Omental fat pad (tissue), 4 donors: Measurements from ENCODE around the gene GOLGA6L10. TPM values are rescaled to one million over a fixed set of nuclear protein-coding genes. Genes with fewer than 3 reads are reported as not detected.
"Not testable (repeated sequence)": the region's sequence is repeated elsewhere in the genome, so short reads cannot be mapped to it uniquely, and the experiment has no call there.

Experiments used
- ATAC-seq: fragments of 150-250 bp; one replicate; pipeline ENCODE4 v1.9.1; 2016; ENCODE audit warnings: mild to moderate bottlenecking, moderate library complexity; ENCODE audit not compliant: low FRiP score
- DNase-seq: peaks from one replicate; pipeline ENCODE4 v3.0.0-alpha.2; 2019; ENCODE audit warnings: low spot score
- CTCF ChIP-seq, 3 donors: fragments of 450-650 bp; IDR thresholded peaks; one replicate each; pipeline ENCODE4 v1.5.1; 2016 to 2017; ENCODE audit warnings: antibody characterized with exemption in 3 of 3, mild to moderate bottlenecking in 3 of 3, moderate library complexity in 2 of 3
- total RNA-seq, 4 donors: library from RNA; depleted of rRNA; stranded (reverse); fragments of >200 nt; gene quantifications; one replicate each; pipeline ENCODE4 v1.1.0, GENCODE V29; 2016

Gene GOLGA6L10
- total RNA-seq, 4 donors from 2014 or later: 0.56 to 1.3 (median 0.87) TPM

DNA sequence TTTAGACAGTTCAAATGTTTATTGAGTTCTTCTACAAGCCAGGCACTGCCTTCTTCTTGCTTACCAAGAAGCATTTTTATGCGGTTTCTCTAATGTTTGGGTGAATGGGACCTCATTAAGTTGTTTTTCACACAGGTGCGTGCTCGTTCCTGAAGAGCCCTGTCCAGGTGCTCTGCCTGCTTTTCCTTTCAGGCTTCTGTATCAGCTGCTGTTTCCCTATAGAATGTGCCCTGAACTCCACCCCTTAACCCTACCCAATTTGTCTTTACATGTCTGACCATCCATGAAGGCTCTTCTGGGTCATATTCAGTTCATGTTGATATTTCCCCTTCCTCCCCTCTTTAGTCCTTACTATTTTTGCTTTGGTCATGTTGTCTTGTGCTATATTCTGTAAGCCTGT, 22.4 kb upstream of the GOLGA6L10 start:
- no peak for TF ChIP-seq CTCF (IDR thresholded peaks at IDR 0.05)
- DNase-seq: no peak
- ATAC-seq: no peak

GRCh38 chr15:82367790-82368189, 18.5 kb upstream of the GOLGA6L10 start:
- not testable (repeated sequence) for ATAC-seq, DNase-seq

- not testable (repeated sequence) for DNase-seq
- peak; percentile 90 for ATAC-seq
These were observed 16.5 kb upstream of the GOLGA6L10 start for GRCh38 chr15:82365692-82366323.

- ATAC-seq, DNase-seq: not testable (repeated sequence)
These were observed 15.3 kb upstream of the GOLGA6L10 start for GRCh38 chr15:82364548-82364947.

DNA sequence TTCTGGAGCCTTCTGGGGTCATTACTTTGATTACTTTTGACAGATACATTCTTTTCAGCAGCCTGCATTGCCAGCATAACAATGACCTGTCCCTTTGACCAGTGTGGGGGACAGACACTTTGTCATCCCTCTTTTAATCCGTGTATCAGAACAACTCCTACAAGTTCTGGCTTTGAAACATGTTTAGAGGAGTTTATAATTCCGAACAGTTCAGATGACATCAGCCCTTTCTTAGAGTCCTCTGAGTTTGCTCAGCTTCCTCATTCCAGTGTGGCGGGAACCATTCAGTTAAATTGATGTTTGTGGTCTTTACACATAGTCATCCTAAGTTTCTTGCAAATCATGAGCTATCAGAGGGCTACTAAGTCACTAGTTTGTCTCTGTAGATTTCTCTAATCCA, 13.5 kb upstream of the GOLGA6L10 start:
- ATAC-seq: peak; percentile 23
- not testable (repeated sequence) for DNase-seq

DNA sequence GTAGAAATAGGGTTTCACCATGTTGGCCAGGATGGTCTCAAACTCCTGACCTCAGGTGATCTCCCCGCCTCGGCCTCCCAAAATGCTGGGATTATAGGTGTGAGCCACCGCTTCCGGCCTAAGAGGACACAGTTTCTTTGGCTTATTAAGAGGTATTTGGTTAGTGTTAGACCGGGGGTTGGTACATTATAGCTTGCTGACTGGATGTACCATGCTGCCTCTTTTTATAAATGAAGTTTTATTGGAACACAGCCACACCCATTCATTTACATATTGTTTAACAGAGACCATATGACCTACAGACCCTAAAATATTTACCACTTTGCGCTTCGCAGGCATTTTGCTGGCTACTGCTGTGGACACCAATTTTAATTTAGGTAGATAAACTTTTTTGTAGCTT, 11.3 kb upstream of the GOLGA6L10 start:
- not testable (repeated sequence) for DNase-seq, ATAC-seq

- DNase-seq, ATAC-seq: not testable (repeated sequence)
These were observed 5.8 kb upstream of the GOLGA6L10 start for GRCh38 chr15:82355055-82355454.

DNA sequence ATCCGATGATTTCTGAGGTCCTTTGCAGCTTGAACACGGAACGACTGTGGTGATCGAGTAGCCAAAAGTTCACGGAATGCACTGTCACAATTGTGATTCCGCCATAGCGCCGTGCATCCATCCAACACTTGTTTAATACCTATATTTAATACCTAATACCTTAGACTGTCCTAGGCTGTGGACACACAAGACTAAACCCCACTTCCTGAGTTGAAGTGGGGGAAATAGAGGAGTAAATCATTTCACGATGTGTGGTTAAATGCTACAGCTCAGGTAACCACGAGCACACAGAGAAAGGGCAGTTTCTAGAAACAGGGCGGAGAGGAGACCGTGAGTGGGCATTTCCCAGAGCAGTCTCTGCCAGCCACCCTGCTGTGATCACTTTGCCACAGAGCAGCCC, 5.3 kb upstream of the GOLGA6L10 start:
- not testable (repeated sequence) for DNase-seq, ATAC-seq

DNA sequence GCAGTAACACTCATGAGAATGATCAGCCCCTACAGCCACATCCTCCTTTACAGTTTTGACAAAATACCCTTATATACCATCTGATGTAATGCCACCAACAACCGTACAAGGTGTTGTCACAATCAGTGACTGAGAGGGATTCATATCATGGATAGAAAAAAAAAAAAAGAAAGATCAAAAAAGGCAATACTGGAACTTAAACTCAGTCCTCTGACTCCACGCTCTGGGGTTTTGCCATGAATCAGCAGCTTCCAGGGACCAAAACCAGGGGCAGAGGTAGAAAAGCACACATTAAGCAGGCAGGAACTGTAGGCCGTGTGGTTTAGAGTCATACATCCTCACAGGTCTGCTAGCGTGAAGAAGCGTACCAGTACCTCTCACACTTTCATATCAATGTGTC, 1.6 kb downstream of the GOLGA6L10 start:
- DNase-seq, ATAC-seq: not testable (repeated sequence)

- DNase-seq, ATAC-seq: not testable (repeated sequence)
These were observed 4.1 kb downstream of the GOLGA6L10 start for GRCh38 chr15:82345176-82345575.

DNA sequence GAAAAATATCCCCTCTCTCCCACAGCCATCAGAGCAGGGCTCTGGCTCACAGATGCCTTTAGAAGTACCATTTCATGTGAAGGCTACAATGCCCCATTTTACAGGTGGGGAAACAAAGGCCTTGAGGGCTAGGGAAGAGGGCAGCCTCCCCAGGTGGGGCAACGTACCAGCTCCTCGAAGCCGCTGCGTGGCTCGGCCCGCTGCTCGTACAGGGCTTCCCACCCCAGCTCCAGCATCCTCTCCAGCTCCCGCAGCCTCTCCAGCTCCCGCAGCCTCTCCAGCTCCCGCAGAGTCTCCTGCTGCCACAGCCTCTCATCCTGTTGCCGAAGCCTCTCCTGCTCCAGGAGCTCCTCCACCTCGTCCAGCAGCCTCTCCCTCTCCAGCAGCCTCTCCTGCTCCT, 4.9 kb downstream of the GOLGA6L10 start:
- not testable (repeated sequence) for DNase-seq, ATAC-seq

DNA sequence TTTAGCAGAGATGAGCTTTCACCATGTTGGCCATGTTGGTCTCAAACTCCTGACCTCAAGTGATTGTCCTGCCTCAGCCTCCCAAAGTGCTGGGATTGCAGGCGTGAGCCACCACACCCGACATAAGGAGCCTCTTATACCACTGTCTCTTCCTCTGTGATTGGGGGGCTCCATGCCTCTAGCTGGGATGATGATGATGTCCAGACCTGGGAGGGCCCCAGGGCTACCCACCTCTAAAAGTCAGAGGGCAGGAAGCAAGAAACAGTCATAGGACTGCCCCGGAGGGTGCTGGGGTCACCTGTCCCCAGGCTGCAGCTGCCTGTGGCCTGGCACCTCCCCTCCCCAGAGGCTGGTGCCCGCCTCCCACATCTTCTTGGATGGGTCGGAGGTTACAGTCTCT, 5.4 kb downstream of the GOLGA6L10 start:
- DNase-seq, ATAC-seq: not testable (repeated sequence)

DNA sequence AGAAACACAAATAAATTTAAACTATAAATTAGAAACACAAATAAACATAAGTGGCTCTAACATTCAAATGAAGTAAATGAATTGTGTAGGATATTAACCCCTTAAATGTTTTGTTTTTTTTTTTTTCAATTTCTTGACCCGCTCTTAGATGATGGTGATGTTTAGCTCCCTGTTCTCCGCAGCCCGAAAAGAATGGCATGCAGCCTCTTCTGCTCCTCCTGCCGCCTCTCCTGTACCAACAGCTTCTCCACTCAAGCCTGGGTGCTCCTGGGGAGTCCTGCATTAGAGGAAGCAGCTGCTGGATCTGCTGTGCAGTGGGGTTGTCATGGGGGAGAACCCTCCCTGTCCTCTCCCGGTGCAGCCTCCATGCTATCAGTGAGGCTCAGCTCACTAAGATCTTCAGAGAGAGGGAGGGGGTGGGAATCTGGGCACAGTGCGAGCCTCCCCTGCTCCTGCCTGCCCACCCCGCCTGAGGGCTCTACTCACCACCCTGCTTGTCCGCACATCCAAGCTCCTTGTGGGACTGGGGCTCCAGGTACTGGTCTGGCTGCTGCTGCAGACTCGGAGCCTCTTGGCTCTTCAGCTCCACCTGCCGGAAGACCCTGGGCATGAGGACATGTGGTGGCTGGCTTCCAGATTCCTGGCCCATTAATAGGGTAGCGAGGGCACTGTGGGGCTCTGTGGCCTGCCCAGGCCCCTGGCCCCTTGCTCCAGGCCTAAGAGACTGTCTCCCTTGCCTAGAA, 6.5 kb downstream of the GOLGA6L10 start:
- not testable (repeated sequence) for ATAC-seq, DNase-seq

DNA sequence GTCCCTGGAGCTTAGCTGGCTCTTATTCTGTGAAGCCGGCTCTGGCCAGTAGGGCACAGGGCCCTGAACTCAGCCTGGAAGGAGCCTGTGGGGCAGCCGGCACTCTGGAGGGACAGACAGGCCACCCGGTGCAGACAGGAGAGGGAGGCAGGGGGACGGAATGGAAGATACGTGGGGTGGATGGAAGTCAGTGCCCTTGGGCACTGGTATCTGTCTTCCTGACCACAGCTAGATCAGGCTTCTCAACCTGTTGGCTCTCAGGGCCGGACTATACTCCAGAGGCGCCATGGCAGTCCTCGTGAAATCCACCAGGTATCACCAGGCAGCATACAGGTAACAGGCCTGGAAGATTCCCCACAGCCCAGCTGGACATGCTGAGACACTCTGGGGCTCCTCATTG, 10.7 kb downstream of the GOLGA6L10 start:
- not testable (repeated sequence) for ATAC-seq, DNase-seq

DNA sequence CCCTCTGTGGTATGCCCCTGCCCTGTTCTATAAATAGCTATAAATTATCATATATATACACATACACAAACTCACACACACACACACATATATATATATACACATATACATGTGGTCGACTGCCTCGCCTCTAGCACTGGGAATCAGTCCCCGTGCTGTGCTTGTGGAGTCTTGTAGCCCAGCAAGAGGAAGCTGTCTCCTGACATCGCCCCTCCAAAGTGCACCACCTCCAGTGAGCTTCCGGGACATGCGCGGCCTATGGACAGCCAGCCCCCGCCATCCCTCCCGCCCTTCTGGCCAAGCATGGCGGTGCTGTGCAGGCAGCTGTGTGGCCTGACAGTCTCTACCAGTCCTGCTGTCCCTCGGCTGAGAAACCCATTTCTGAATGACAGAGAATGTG, 11.2 kb downstream of the GOLGA6L10 start:
- not testable (repeated sequence) for DNase-seq, ATAC-seq

DNA sequence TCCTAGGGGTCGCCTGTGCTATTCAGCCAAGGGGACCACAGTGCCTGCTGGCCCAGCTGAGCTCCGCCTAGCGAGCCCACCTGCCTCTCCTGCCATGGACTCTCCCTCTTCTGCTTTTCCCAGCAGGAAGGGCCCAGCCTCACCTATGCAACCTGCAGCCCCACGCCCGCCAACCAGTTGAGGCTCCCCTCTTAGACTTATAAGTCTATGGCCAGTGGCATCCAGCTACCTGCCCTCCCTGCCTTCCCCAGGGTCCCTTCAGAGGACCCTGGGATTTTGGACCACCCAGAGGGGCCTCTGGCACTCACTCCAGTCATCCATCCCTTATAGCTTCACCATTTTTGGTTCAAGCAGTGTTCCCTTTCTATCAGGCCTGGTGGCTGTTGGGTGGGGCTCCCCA, 12.2 kb downstream of the GOLGA6L10 start:
- ATAC-seq, DNase-seq: not testable (repeated sequence)

- not testable (repeated sequence) for ATAC-seq, DNase-seq
These were observed 13.1 kb downstream of the GOLGA6L10 start for GRCh38 chr15:82336180-82336647.

DNA sequence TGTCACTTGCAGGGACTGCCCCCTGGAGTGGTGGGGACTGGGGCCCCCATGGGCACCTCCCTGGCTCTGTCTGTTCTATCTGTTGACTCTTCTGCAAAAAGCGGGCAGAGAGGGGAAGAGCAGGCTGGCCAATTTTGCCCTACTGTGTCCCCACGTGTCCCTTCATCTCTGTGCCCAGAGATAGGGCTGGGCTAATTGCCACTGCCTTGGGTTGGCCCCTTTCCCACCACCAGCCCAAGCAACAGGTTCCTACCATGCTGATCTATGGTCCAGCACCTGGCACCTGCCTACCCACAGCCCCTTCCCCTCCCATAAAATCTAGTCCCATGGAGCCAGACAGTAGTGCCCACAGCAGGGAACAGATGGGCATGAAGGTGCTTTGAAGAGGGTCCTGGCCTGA, 14.3 kb downstream of the GOLGA6L10 start:
- ATAC-seq, DNase-seq: not testable (repeated sequence)

DNA sequence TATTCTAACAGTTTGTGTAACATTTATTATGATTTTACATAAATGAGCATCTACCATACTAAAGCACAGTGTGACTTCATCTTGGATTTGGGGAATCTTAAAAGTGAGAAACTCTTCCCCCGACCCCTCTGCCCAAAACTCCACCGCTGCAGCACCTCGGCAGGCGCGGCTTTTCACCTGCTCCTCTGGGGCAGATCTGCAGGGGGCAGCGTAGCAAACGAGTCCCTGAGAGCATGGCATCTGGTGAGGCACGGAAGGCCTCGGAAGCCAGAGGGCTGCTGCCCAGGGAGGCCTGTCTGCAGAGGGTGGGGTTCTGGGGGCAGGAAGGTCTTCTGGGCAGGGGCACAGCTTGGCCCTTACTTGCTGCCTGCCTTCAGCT, 14.7 kb downstream of the GOLGA6L10 start:
- not testable (repeated sequence) for DNase-seq, ATAC-seq
